HFFc6 (cell line): ENCODE results near the gene TMEM61. TPM values are rescaled to one million over a fixed set of nuclear protein-coding genes. Genes with fewer than 3 reads are reported as not detected.

ENCODE experiments used
- DNase-seq: peaks from one replicate; pipeline ENCODE4 v3.0.0-alpha.2; 2018
- H3K27ac Mint-ChIP-seq: 2 replicates; pipeline ENCODE4 v1.8.0; 2020; ENCODE audit warnings: mild to moderate bottlenecking, mixed read lengths
- H3K27me3 Mint-ChIP-seq: 2 replicates; pipeline ENCODE4 v1.8.0; 2021; ENCODE audit warnings: mild to moderate bottlenecking, moderate library complexity, mixed read lengths; ENCODE audit not compliant: insufficient read depth
- H3K36me3 Mint-ChIP-seq: 2 replicates; pipeline ENCODE4 v1.8.0; 2021; ENCODE audit warnings: low read depth, mixed read lengths
- H3K4me1 Mint-ChIP-seq: 2 replicates; pipeline ENCODE4 v1.8.0; 2020; ENCODE audit warnings: low read depth, mixed read lengths
- H3K4me3 Mint-ChIP-seq: 2 replicates; pipeline ENCODE4 v1.8.0; 2020; ENCODE audit warnings: mild to moderate bottlenecking, moderate library complexity, mixed read lengths
- H3K9me3 Mint-ChIP-seq: 2 replicates; pipeline ENCODE4 v1.8.0; 2020; ENCODE audit warnings: mild to moderate bottlenecking, mixed read lengths
- CTCF ChIP-seq: fragments of 200-600 bp; sonication (generic); IDR thresholded peaks from 2 replicates; pipeline ENCODE4 v1.5.0; 2021; ENCODE audit warnings: antibody characterized with exemption, mild to moderate bottlenecking
- total RNA-seq, 6 experiments: library from RNA; stranded (reverse); fragmentation: NEBNext Ultra II Directional; extraction: Animal tissue kit (Norgen Biotek cat#: 25700); gene quantifications; 2 replicates in 1 of 6; 3 replicates in 5 of 6; pipeline ENCODE4 v1.2.3, GENCODE V29; 2021

The TMEM61 gene
- total RNA-seq, 6 experiments from 2014 or later: not detected

GRCh38 chr1:54987427-54987826, 7.0 kb downstream of the TMEM61 start:
- Mint-ChIP-seq H3K27ac (no peak overlapping the region), H3K4me1 (peaks cover 15% of the 10 kb centered on the region), H3K9me3 (no peaks in the 10 kb centered on the region), H3K4me3 (no peak overlapping the region; the same call in 1 of the 2 replicates), H3K36me3 (no peaks in the 10 kb centered on the region), H3K27me3 (peaks cover 30% of the 10 kb centered on the region)
- no peak for TF ChIP-seq CTCF
- DNase-seq: no peak

GRCh38 chr1:54987919-54988705, 7.7 kb downstream of the TMEM61 start:
- Mint-ChIP-seq H3K9me3 (no peaks in the 10 kb centered on the region), H3K4me3 (no peak overlapping the region; the same call in 1 of the 2 replicates), H3K27me3 (peaks cover 27% of the 10 kb centered on the region), H3K4me1 (peaks cover 15% of the 10 kb centered on the region), H3K27ac (no peak overlapping the region), H3K36me3 (no peaks in the 10 kb centered on the region)
- DNase-seq: peak; percentile 53
- no peak for TF ChIP-seq CTCF

GRCh38 chr1:54988975-54989374, 8.5 kb downstream of the TMEM61 start:
- Mint-ChIP-seq H3K36me3 (no peaks in the 10 kb centered on the region), H3K4me3 (no peak overlapping the region)

GRCh38 chr1:54989473-54989872, 9.0 kb downstream of the TMEM61 start:
- Mint-ChIP-seq H3K27ac (no peak overlapping the region), H3K4me3 (no peak overlapping the region), H3K27me3 (peaks cover 18% of the 10 kb centered on the region), H3K9me3 (no peaks in the 10 kb centered on the region), H3K36me3 (no peaks in the 10 kb centered on the region), H3K4me1 (peaks cover 15% of the 10 kb centered on the region)
- DNase-seq: no peak
- no peak for TF ChIP-seq CTCF

More at GRCh38 chr1:54988975-54989374, 8.5 kb downstream of the TMEM61 start:
- TF ChIP-seq CTCF: no peak
- DNase-seq: no peak
- peaks cover 15% of the 10 kb centered on the region for H3K4me1 Mint-ChIP-seq
- H3K27ac Mint-ChIP-seq: no peak overlapping the region
- H3K27me3 Mint-ChIP-seq: peaks cover 23% of the 10 kb centered on the region
- no peaks in the 10 kb centered on the region for H3K9me3 Mint-ChIP-seq

GRCh38 chr1:54989968-54990810, 9.8 kb downstream of the TMEM61 start:
- H3K4me1 Mint-ChIP-seq: peaks cover 15% of the 10 kb centered on the region
- TF ChIP-seq CTCF: no peak
- peaks cover 19% of the 10 kb centered on the region for H3K27me3 Mint-ChIP-seq
- DNase-seq: no peak
- no peaks in the 10 kb centered on the region for H3K9me3 Mint-ChIP-seq
- no peak overlapping the region for H3K27ac Mint-ChIP-seq
- no peak overlapping the region for H3K4me3 Mint-ChIP-seq
- H3K36me3 Mint-ChIP-seq: no peaks in the 10 kb centered on the region
